ENCODE data around the gene KCNJ5. TPM values are rescaled to one million over a fixed set of nuclear protein-coding genes. Genes with fewer than 3 reads are reported as not detected.
A peak's percentile ranks its signal among the peaks of the same experiment; 100 is the strongest.

The KCNJ5 gene
- total RNA-seq, 1 donor from 2014 or later: 8.5 TPM

DNA sequence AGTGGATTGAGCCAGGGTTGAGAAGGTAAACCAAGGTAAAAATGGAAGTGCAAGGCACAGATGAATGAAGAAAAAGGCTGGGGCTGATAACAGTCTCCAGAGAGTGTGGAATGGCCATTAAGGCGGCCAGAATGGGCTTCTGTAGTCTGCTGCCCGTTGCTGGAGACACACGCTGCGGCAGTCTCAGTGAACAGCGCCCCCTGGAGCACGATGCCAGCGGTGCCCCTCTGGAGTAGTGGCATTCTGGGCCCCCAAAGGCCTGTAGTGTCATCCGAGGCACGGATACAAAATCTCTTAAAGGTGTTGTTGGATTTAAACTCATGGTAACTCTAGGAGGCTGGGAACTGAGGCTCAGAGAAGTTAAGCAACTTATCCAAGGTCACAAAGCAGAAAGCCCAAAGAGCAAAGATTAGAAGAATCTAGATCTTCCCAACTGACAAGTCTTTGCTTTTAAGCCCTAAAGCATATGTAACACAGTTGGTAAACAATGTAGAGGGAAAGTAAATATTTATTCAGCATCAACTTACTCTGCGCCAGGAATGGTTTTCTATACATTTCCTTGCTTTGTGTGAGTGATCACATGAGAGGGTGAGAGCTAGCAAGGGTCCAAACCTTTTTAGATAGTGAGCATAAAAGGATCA, 42.2 kb upstream of the KCNJ5 start:
- no peak overlapping the region for H3K4me3 ChIP-seq
- no peaks in the 10 kb centered on the region for H3K9me3 ChIP-seq
- intact Hi-C loops (cut with DNase I): no loop called here
- H3K27me3 ChIP-seq: no peaks in the 10 kb centered on the region
- TF ChIP-seq, protein P1, sequence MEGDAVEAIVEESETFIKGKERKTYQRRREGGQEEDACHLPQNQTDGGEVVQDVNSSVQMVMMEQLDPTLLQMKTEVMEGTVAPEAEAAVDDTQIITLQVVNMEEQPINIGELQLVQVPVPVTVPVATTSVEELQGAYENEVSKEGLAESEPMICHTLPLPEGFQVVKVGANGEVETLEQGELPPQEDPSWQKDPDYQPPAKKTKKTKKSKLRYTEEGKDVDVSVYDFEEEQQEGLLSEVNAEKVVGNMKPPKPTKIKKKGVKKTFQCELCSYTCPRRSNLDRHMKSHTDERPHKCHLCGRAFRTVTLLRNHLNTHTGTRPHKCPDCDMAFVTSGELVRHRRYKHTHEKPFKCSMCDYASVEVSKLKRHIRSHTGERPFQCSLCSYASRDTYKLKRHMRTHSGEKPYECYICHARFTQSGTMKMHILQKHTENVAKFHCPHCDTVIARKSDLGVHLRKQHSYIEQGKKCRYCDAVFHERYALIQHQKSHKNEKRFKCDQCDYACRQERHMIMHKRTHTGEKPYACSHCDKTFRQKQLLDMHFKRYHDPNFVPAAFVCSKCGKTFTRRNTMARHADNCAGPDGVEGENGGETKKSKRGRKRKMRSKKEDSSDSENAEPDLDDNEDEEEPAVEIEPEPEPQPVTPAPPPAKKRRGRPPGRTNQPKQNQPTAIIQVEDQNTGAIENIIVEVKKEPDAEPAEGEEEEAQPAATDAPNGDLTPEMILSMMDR (IDR thresholded peaks at IDR 0.05): peak; percentile 72
- ATAC-seq (peak; percentile 82), DNase-seq (peak; percentile 77)
- H3K36me3 ChIP-seq: no peaks in the 10 kb centered on the region
- no peak overlapping the region for H3K27ac ChIP-seq
- H3K4me1 ChIP-seq: peaks cover 9% of the 10 kb centered on the region

DNA sequence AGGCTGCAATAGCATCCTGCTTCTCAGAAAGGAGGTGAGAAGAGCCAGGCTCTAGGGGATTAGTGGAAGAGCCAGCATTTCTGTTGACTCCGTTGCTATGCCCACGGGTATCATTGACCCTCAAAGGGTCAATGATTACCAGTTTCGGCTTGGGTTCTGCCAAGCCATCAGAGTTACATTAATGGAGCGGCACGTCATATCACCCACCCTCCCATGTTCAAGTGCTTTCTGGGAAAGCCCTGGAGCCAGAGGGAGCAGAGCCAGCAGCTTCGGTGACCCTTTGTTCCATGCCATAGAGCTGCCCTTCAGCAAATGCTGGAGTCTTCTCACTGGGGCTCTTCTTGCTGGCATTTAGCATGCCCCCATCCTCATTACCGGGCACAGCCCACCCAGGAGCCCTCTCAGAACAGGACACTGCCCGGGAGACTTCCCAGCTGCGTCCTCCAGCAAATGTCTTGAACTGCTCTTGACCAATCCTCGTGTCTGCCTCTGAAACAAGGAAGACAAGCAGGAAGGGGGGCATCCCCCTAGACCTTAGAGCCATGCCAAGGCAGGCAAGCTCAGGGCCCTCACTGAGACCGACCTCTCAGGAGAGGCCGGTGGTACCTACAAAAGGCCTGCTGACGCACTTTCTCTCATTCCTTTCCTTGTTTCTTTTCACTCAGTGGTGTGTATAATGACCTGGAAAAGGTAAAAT, 38.7 kb upstream of the KCNJ5 start:
- no peaks in the 10 kb centered on the region for H3K27me3 ChIP-seq
- DNase-seq (no peak), ATAC-seq (peak; percentile 42)
- no peaks in the 10 kb centered on the region for H3K9me3 ChIP-seq
- intact Hi-C loops (cut with DNase I): no loop called here
- H3K36me3 ChIP-seq: no peaks in the 10 kb centered on the region
- H3K27ac ChIP-seq: no peak overlapping the region
- TF ChIP-seq, protein P1 (IDR thresholded peaks at IDR 0.05): no peak
- H3K4me1 ChIP-seq: no peaks in the 10 kb centered on the region
- no peak overlapping the region for H3K4me3 ChIP-seq

DNA sequence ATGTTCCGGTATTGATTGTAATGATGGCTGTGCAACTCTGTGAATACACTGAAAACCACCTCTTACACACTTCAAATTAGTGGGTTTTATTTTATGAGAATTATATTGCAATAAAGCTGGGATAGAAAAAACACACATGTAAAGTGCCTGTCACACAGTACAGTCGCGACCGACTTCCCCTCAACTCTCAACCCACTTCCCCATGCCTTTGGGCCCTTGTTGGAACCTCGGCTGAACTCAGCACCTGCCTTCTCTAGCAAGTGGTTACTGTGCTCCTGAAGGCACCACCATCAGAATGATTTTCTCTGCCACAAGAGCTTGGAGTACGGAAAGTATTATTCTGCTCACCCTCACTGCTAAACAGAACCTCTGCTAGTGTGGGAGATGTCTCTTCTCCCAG, 37.6 kb upstream of the KCNJ5 start:
- no peaks in the 10 kb centered on the region for H3K4me1 ChIP-seq
- no peaks in the 10 kb centered on the region for H3K36me3 ChIP-seq
- no peak for DNase-seq
- H3K4me3 ChIP-seq: no peak overlapping the region
- TF ChIP-seq, protein P1 (IDR thresholded peaks at IDR 0.05): no peak
- no peaks in the 10 kb centered on the region for H3K9me3 ChIP-seq
- intact Hi-C loops (cut with DNase I): no loop called here
- no peaks in the 10 kb centered on the region for H3K27me3 ChIP-seq
- no peak for ATAC-seq
- H3K27ac ChIP-seq: no peak overlapping the region

DNA sequence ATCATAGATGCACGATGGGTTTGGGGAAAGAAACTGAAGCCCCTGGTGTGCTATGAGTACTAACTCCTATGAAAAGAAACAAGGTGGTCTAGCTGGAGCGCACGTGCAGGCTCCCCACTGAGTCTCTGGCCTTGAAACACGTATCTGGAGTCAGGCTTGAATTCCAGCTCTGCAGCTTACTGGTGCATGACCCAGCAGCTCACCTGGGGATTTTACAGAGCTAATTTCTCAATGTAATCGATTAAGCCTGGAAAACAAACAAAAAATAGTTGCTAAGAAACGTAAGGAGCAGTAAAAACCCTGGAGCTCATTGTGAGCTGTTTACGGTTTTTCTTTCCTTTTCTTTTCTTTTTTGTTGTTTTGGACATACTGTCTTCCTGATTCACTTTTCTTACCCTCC, 36.3 kb upstream of the KCNJ5 start:
- H3K9me3 ChIP-seq: no peaks in the 10 kb centered on the region
- intact Hi-C loops (cut with DNase I): no loop called here

GRCh38 chr11:128856241-128856640, 34.9 kb upstream of the KCNJ5 start:
- no peak overlapping the region for H3K4me3 ChIP-seq
- intact Hi-C loops (cut with DNase I): no loop called here
- no peaks in the 10 kb centered on the region for H3K36me3 ChIP-seq
- H3K9me3 ChIP-seq: no peaks in the 10 kb centered on the region
- DNase-seq: no peak
- no peaks in the 10 kb centered on the region for H3K4me1 ChIP-seq
- TF ChIP-seq, protein P1 (IDR thresholded peaks at IDR 0.05): no peak
- H3K27ac ChIP-seq: no peak overlapping the region
- no peak for ATAC-seq
- H3K27me3 ChIP-seq: no peaks in the 10 kb centered on the region

More for the DNA sequence above, 36.3 kb upstream of the KCNJ5 start:
- Histone ChIP-seq H3K36me3 (no peaks in the 10 kb centered on the region), H3K4me3 (no peak overlapping the region), H3K27me3 (no peaks in the 10 kb centered on the region), H3K4me1 (no peaks in the 10 kb centered on the region), H3K27ac (no peak overlapping the region)
- no peak for ATAC-seq
- TF ChIP-seq, protein P1 (IDR thresholded peaks at IDR 0.05): no peak
- DNase-seq: no peak
